ENCODE results near the gene CTRB2. TPM values are rescaled to one million over a fixed set of nuclear protein-coding genes. Genes with fewer than 3 reads are reported as not detected.
A peak's percentile ranks its signal among the peaks of the same experiment; 100 is the strongest.

Gene CTRB2
- total and polyA plus RNA-seq, 10 donors: 0.58 to 11.8 (median 1.5) TPM; not detected in 1

DNA sequence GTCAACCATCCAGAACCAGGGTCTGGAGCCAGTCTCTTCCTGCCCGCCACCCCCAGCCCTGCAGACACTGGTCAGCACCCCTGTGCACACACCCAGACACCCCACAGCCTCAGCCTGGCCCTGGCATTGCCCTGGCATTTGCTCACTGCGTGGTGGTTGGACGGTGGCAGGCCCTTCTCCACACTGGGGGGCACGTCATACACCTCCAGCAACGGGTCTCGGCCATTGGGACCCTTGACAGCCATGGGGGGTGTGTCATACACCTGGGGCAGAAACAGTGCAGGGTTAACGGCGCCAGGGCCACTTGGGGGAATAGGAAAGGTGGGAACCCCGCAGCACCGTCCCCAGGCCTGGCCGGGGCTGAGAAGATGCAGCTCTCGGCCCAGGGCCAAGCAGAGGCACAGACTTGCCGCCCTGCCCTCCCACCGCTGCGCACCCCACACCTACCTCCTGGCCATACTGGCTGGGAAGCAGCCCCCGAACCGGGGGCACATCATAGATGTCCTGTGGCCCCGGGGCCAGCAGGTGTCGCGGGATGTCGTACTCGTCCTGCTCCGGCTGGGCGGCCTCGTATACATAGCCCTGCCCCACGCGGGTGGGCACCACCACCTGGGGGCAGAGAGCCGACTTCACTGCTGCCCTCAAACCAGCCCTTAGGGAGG lies 29.9 kb upstream of the CTRB2 start:
- Histone ChIP-seq H3K27me3 (replicated peaks in 1 of 7) (peaks cover 0 to 82% (median 5%) of the 10 kb centered on the region in 7 donors), H3K36me3 (peaks cover 0 to 92% (median 14%) of the 10 kb centered on the region in 6 donors), H3K4me1 (peaks cover 15 to 77% (median 48%) of the 10 kb centered on the region in 6 donors), H3K4me3 (no peak overlapping the region), H3K9me3 (no peaks in the 10 kb centered on the region), H3K27ac (peak overlapping the region in 2 of 8 donors; percentile 63 to 68)
- DNase-seq: no peak
- intact Hi-C loops (cut with DNase I; ENCODE audit: low total_unique reads): no loop called here
- WGBS, 5 donors: 87 to 90% (median 89%) methylated on average over 18 to 28 of the region's 28 CpGs
- TF ChIP-seq POLR2A (IDR thresholded peaks at IDR 0.05) (no peak), CTCF (IDR thresholded peaks at IDR 0.05 in 8 of 11, conservative IDR thresholded peaks at IDR 0.05 in 3 of 11) (no peak), POLR2AphosphoS5 (IDR thresholded peaks at IDR 0.05) (peak in 2 of 3 donors; percentile 5 to 23)

DNA sequence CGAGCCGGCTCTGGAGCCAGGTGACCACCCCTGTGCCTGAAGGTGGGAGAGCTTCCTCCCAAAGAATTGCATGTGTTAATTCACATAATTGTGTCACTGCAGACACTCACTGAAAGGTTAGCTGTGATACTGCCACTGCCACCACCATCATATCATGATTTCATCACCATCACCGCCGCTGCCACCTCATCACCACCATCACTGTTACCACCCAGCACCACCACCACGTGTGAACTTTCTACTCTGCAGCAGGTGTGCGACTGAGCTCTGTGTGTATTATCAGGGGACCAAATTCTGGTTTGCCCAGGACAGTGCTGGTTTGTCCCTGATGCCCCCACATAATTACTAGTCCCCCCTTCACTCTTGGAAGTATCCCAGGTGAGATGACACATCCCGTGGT lies 29.3 kb upstream of the CTRB2 start:
- 66 to 85% (median 74%) methylated on average over 7 of the region's 7 CpGs for WGBS, 5 donors
- TF ChIP-seq POLR2AphosphoS5 (IDR thresholded peaks at IDR 0.05) (no peak), POLR2A (IDR thresholded peaks at IDR 0.05) (no peak), CTCF (IDR thresholded peaks at IDR 0.05 in 8 of 11, conservative IDR thresholded peaks at IDR 0.05 in 3 of 11) (no peak)
- H3K27ac ChIP-seq: peak overlapping the region in 1 of 8 donors; percentile 68
- no peaks in the 10 kb centered on the region for H3K9me3 ChIP-seq
- no peak overlapping the region for H3K4me3 ChIP-seq
- H3K27me3 ChIP-seq (replicated peaks in 1 of 7): peaks cover 0 to 79% (median 5%) of the 10 kb centered on the region in 7 donors
- H3K36me3 ChIP-seq: peaks cover 0 to 91% (median 14%) of the 10 kb centered on the region in 6 donors
- intact Hi-C loops (cut with DNase I; ENCODE audit: low total_unique reads): no loop called here
- peaks cover 15 to 74% (median 45%) of the 10 kb centered on the region in 6 donors for H3K4me1 ChIP-seq
- DNase-seq: no peak

DNA sequence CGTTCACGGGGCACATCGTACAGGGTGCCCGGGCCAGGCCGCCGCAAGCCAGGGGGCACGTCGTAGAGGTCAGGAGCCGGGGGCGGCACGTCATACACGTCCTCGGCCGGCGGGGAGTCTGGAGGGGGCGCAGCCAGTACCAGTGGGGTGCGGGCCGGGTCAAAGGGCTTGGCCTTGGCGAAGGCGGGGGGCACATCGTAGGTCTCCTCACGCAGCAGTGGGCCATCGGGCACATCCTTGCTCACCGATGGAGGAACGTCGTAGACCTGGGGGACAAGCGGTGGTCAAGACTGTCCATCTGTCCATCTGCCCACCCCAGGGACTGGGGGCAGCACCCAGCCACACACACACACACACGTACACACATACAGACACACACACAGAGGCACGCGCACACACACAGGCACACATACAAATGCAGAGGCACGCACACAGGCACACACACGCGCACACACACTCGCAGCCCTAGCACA lies 28.8 kb upstream of the CTRB2 start:
- no peaks in the 10 kb centered on the region for H3K9me3 ChIP-seq

More for the DNA sequence above, 28.8 kb upstream of the CTRB2 start:
- peak; percentile 78 for DNase-seq
- Histone ChIP-seq H3K4me3 (no peak overlapping the region), H3K27ac (peak overlapping the region in 2 of 8 donors; percentile 23 to 39), H3K36me3 (peaks cover 0 to 86% (median 14%) of the 10 kb centered on the region in 6 donors), H3K4me1 (peaks cover 15 to 74% (median 45%) of the 10 kb centered on the region in 6 donors), H3K27me3 (replicated peaks in 1 of 7) (peaks cover 0 to 82% (median 5%) of the 10 kb centered on the region in 7 donors)
- no peak for TF ChIP-seq CTCF (IDR thresholded peaks at IDR 0.05 in 8 of 11, conservative IDR thresholded peaks at IDR 0.05 in 3 of 11)
- TF ChIP-seq POLR2AphosphoS5 (IDR thresholded peaks at IDR 0.05): peak in 1 of 3 donors; percentile 21
- WGBS, 5 donors: 80 to 91% (median 88%) methylated on average over 23 to 34 of the region's 34 CpGs
- intact Hi-C loops (cut with DNase I; ENCODE audit: low total_unique reads): no loop called here

Measured in spleen (tissue), 11 donors.